HG03354 (cell line): ENCODE data around the gene ROCK1.
A peak's percentile ranks its signal among the peaks of the same experiment; 100 is the strongest.

Experiments used
- ATAC-seq: cut with Tn5 transposase; IDR thresholded peaks from one replicate; pipeline ENCODE4 v1.9.1; 2021; ENCODE audit warnings: mild to moderate bottlenecking; ENCODE audit not compliant: unreplicated experiment, poor library complexity, severe bottlenecking

Gene ROCK1

GRCh38 chr18:21109936-21110712 lies 1.5 kb downstream of the ROCK1 start:
- no peak for ATAC-seq

- no peak for ATAC-seq
Measured at GRCh38 chr18:21105936-21106335, 5.7 kb downstream of the ROCK1 start.

- ATAC-seq = no peak
Measured at GRCh38 chr18:21101172-21101571, 10.4 kb downstream of the ROCK1 start.

GRCh38 chr18:21100678-21101077 lies 10.9 kb downstream of the ROCK1 start:
- ATAC-seq = no peak

GRCh38 chr18:21100146-21100545 lies 11.5 kb downstream of the ROCK1 start:
- no peak for ATAC-seq

- peak; percentile 84 for ATAC-seq
Measured at GRCh38 chr18:21099442-21099841, 12.2 kb downstream of the ROCK1 start.

GRCh38 chr18:21096760-21097159 lies 14.9 kb downstream of the ROCK1 start:
- no peak for ATAC-seq

GRCh38 chr18:21093133-21093532 lies 18.5 kb downstream of the ROCK1 start:
- ATAC-seq = no peak

GRCh38 chr18:21090680-21091079 lies 20.9 kb downstream of the ROCK1 start:
- ATAC-seq = no peak

GRCh38 chr18:21085579-21086166 lies 25.9 kb downstream of the ROCK1 start:
- ATAC-seq = no peak

GRCh38 chr18:21084511-21085078 lies 27.0 kb downstream of the ROCK1 start:
- no peak for ATAC-seq

GRCh38 chr18:21083017-21083416 lies 28.6 kb downstream of the ROCK1 start:
- ATAC-seq = no peak

GRCh38 chr18:21081426-21081825 lies 30.2 kb downstream of the ROCK1 start:
- ATAC-seq = no peak

- ATAC-seq = no peak
Measured at GRCh38 chr18:21080576-21080975, 31.0 kb downstream of the ROCK1 start.

GRCh38 chr18:21074336-21075323 lies 37.0 kb downstream of the ROCK1 start:
- no peak for ATAC-seq

GRCh38 chr18:21073180-21073579 lies 38.4 kb downstream of the ROCK1 start:
- ATAC-seq = no peak

- no peak for ATAC-seq
Measured at GRCh38 chr18:21071071-21071470, 40.5 kb downstream of the ROCK1 start.

GRCh38 chr18:21069468-21069867 lies 42.1 kb downstream of the ROCK1 start:
- ATAC-seq = no peak

- no peak for ATAC-seq
Measured at GRCh38 chr18:21064347-21064746, 47.3 kb downstream of the ROCK1 start.

- no peak for ATAC-seq
Measured at GRCh38 chr18:21063011-21063410, 48.6 kb downstream of the ROCK1 start.
